ENCODE measurements around the gene CCDC86. TPM values are rescaled to one million over a fixed set of nuclear protein-coding genes. Genes with fewer than 3 reads are reported as not detected.

The CCDC86 gene
- total RNA-seq, 1 experiment from 2014 or later = 53.5 TPM

DNA sequence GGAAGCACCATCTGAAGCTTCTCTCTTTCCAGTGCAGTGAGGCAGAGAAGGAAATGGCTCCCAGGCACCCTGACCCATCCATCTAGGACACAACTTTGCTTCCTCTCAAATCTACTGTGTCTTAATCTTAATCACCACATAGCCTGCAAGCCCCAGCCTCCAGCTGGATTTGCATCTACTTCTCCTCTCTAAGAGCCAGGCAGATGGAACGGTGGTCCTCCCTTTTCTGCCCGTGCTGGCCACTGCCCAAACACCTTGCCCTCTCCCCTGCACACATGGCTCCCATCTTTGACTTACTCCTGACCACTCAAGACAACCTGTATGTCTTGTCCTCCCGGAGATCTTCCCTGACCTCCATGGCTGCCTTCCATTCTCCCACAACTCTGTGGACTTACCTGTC, 49.4 kb upstream of the CCDC86 start (continued):
- TF ChIP-seq, protein P1, sequence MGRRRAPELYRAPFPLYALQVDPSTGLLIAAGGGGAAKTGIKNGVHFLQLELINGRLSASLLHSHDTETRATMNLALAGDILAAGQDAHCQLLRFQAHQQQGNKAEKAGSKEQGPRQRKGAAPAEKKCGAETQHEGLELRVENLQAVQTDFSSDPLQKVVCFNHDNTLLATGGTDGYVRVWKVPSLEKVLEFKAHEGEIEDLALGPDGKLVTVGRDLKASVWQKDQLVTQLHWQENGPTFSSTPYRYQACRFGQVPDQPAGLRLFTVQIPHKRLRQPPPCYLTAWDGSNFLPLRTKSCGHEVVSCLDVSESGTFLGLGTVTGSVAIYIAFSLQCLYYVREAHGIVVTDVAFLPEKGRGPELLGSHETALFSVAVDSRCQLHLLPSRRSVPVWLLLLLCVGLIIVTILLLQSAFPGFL (CRISPR knock-in tag; IDR thresholded peaks at IDR 0.05; ENCODE audit: borderline replicate concordance) = no peak
- TF ChIP-seq SMAD3 (CRISPR knock-in tag; IDR thresholded peaks at IDR 0.05; ENCODE audit: borderline replicate concordance) (no peak), FOXJ3 (CRISPR knock-in tag; IDR thresholded peaks at IDR 0.05; ENCODE audit: borderline replicate concordance) (no peak), JUN (CRISPR knock-in tag; IDR thresholded peaks at IDR 0.05) (no peak), ETV6 (CRISPR knock-in tag; IDR thresholded peaks at IDR 0.05) (no peak), ATF1 (CRISPR knock-in tag; IDR thresholded peaks at IDR 0.05) (no peak)
- TF ChIP-seq, protein P2, sequence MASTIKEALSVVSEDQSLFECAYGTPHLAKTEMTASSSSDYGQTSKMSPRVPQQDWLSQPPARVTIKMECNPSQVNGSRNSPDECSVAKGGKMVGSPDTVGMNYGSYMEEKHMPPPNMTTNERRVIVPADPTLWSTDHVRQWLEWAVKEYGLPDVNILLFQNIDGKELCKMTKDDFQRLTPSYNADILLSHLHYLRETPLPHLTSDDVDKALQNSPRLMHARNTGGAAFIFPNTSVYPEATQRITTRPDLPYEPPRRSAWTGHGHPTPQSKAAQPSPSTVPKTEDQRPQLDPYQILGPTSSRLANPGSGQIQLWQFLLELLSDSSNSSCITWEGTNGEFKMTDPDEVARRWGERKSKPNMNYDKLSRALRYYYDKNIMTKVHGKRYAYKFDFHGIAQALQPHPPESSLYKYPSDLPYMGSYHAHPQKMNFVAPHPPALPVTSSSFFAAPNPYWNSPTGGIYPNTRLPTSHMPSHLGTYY (CRISPR knock-in tag; IDR thresholded peaks at IDR 0.05) = no peak
- TF ChIP-seq, protein P3, sequence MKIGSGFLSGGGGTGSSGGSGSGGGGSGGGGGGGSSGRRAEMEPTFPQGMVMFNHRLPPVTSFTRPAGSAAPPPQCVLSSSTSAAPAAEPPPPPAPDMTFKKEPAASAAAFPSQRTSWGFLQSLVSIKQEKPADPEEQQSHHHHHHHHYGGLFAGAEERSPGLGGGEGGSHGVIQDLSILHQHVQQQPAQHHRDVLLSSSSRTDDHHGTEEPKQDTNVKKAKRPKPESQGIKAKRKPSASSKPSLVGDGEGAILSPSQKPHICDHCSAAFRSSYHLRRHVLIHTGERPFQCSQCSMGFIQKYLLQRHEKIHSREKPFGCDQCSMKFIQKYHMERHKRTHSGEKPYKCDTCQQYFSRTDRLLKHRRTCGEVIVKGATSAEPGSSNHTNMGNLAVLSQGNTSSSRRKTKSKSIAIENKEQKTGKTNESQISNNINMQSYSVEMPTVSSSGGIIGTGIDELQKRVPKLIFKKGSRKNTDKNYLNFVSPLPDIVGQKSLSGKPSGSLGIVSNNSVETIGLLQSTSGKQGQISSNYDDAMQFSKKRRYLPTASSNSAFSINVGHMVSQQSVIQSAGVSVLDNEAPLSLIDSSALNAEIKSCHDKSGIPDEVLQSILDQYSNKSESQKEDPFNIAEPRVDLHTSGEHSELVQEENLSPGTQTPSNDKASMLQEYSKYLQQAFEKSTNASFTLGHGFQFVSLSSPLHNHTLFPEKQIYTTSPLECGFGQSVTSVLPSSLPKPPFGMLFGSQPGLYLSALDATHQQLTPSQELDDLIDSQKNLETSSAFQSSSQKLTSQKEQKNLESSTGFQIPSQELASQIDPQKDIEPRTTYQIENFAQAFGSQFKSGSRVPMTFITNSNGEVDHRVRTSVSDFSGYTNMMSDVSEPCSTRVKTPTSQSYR (CRISPR knock-in tag; IDR thresholded peaks at IDR 0.05) = no peak

DNA sequence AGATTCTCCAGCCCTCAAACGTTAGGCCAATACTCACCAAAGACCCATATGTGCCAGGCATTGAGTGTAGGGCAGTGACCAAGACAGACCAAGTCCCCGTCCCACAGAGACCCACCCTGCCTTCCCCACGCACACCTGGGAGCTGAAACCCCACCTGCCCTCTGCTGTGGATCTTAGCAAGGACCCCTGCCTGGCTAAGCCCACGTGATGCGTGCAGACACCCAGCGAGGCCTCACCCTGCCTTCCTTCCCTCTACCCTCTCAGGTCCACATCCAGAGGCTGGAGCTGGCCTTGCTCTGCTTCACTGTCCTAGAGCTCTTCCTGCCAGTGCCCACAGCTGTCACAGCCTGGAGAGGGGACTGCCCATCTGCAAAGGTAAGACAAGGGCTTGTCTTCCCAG, 46.6 kb upstream of the CCDC86 start:
- Mint-ChIP-seq H3K36me3 (peaks cover 23% of the 10 kb centered on the region), H3K27me3 (ENCODE audit: low read depth) (peaks cover 23% of the 10 kb centered on the region), H3K27ac (no peak overlapping the region), H3K4me1 (no peaks in the 10 kb centered on the region), H3K9me3 (peaks cover 41% of the 10 kb centered on the region), H3K4me3 (no peak overlapping the region)
- no peak for DNase-seq (ENCODE audit: low spot score)
- ChIA-PET CTCF (no interaction called here), POLR2A (no interaction called here)
- TF ChIP-seq, protein P4, sequence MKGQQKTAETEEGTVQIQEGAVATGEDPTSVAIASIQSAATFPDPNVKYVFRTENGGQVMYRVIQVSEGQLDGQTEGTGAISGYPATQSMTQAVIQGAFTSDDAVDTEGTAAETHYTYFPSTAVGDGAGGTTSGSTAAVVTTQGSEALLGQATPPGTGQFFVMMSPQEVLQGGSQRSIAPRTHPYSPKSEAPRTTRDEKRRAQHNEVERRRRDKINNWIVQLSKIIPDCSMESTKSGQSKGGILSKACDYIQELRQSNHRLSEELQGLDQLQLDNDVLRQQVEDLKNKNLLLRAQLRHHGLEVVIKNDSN (CRISPR knock-in tag; IDR thresholded peaks at IDR 0.05) = no peak
- ATAC-seq = no peak

DNA sequence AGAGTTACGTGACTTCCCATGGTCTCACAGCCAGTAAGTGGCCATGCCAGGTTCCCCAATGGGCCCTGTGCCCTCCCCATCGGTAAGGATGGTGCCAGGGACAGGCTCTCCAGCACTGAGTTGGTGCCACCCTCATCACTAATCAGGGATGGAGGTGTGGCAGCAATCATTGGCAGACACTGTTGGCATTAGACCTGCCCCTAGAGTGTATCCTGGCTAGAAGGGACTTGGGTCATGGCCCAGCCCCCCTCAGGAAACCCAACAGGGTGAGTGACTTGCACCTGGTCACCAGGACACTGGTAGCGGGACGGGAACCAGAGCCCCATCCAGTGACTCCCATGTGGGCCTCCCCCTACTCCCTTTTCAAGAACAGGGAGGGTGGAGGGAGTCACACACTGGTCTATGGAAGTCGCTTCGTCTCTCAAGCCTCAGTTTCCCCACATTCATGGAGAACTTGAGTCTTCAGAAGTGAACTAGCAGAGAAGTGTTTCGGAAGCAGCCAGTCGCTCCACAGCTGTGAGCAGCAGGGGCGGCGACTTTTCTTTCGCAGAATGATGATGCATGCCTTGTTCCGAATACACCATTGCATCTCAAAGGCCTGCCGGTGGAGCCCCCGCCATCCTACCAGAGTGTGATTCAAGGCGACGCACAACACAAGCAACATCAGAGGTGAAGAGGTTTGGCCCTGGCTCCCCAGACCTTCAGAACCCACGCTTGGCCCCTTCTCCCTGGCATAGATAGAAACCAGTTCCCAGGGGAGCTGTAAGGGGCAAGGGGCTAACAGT, 43.9 kb upstream of the CCDC86 start:
- peaks cover 19% of the 10 kb centered on the region for H3K27me3 Mint-ChIP-seq (ENCODE audit: low read depth)
- peaks cover 21% of the 10 kb centered on the region for H3K9me3 Mint-ChIP-seq
- H3K4me1 Mint-ChIP-seq = no peaks in the 10 kb centered on the region
- peaks cover 5% of the 10 kb centered on the region; the same call in 1 of the 2 replicates for H3K36me3 Mint-ChIP-seq
- ATAC-seq (no peak), DNase-seq (ENCODE audit: low spot score) (no peak)
- H3K27ac Mint-ChIP-seq = no peak overlapping the region
- H3K4me3 Mint-ChIP-seq = no peak overlapping the region
- ChIA-PET CTCF (interaction anchor here (1.2 to 1.3 kb wide), 2 partner anchors 23 to 35 kb away, joined by 3 read pairs; no protein-coding TSS in a partner anchor), POLR2A (no interaction called here)
- TF ChIP-seq PRRX2 (CRISPR knock-in tag; IDR thresholded peaks at IDR 0.05) (no peak), ZNF232 (CRISPR knock-in tag; IDR thresholded peaks at IDR 0.05) (no peak), MXD4 (CRISPR knock-in tag; IDR thresholded peaks at IDR 0.05; ENCODE audit: borderline replicate concordance) (no peak), TCF7 (CRISPR knock-in tag; IDR thresholded peaks at IDR 0.05; ENCODE audit: low read depth) (no peak), NR2C2 (CRISPR knock-in tag; IDR thresholded peaks at IDR 0.05) (no peak), ZBTB21 (CRISPR knock-in tag; IDR thresholded peaks at IDR 0.05; ENCODE audit: borderline replicate concordance) (no peak), GRHL2 (CRISPR knock-in tag; IDR thresholded peaks at IDR 0.05; ENCODE audit: insufficient replicate concordance, severe bottlenecking) (no peak), OVOL2 (CRISPR knock-in tag; IDR thresholded peaks at IDR 0.05; ENCODE audit: borderline replicate concordance) (no peak), MYBL2 (CRISPR knock-in tag; IDR thresholded peaks at IDR 0.05) (no peak)
- TF ChIP-seq, protein P5, sequence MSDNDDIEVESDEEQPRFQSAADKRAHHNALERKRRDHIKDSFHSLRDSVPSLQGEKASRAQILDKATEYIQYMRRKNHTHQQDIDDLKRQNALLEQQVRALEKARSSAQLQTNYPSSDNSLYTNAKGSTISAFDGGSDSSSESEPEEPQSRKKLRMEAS (CRISPR knock-in tag; IDR thresholded peaks at IDR 0.05) = no peak
- TF ChIP-seq, protein P6, sequence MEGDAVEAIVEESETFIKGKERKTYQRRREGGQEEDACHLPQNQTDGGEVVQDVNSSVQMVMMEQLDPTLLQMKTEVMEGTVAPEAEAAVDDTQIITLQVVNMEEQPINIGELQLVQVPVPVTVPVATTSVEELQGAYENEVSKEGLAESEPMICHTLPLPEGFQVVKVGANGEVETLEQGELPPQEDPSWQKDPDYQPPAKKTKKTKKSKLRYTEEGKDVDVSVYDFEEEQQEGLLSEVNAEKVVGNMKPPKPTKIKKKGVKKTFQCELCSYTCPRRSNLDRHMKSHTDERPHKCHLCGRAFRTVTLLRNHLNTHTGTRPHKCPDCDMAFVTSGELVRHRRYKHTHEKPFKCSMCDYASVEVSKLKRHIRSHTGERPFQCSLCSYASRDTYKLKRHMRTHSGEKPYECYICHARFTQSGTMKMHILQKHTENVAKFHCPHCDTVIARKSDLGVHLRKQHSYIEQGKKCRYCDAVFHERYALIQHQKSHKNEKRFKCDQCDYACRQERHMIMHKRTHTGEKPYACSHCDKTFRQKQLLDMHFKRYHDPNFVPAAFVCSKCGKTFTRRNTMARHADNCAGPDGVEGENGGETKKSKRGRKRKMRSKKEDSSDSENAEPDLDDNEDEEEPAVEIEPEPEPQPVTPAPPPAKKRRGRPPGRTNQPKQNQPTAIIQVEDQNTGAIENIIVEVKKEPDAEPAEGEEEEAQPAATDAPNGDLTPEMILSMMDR (IDR thresholded peaks at IDR 0.05) = no peak
- TF ChIP-seq, protein P7, sequence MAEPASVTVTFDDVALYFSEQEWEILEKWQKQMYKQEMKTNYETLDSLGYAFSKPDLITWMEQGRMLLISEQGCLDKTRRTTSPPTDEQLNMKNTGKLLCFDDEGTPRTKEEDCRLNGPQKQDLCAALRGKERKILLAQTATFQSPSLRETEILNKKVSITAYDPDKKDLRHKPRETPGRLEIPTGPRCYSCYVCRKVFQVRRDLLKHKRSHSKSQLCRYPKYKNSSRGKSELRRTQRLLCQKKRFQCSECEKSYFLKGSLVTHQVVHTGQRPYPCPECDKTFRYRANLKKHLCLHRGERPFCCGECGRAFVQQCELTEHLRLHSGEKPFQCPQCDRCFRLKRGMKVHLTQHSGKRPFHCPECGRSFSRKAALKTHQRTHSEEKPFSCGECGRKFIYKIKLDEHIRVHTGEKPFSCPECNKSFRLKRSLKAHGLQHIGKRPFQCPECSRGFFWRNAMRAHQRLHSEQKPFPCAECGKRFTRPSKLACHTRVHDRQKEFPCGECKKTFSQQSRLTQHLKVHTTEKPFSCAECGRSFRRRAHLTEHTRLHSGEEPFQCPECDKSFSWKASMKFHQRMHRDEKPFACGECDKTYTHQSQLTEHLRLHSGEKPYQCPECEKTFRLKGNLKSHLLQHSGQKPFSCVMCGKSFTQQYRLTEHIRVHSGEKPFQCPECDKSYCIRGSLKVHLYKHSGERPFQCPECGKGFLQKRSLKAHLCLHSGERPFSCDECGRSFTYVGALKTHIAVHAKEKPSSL (CRISPR knock-in tag; conservative IDR thresholded peaks at IDR 0.05) = no peak
